Keratinocyte (primary cell): Measurements from ENCODE around the gene PRRT1B. TPM values are rescaled to one million over a fixed set of nuclear protein-coding genes. Genes with fewer than 3 reads are reported as not detected.

ENCODE experiments used
- DNase-seq: peaks from one replicate; pipeline ENCODE4 v3.0.0-alpha.2; 2011; ENCODE audit warnings: low read depth, missing footprints, low spot score
- FAIRE-seq: peaks from 2 replicates; lab custom pipeline; 2011; peaks lifted over from hg19 to GRCh38; lab: Jason Lieb, UNC
- H2AFZ ChIP-seq: 2 replicates; pipeline ENCODE4 v1.6.0; 2012; ENCODE audit warnings: low read length, control low read depth, inconsistent platforms; ENCODE audit not compliant: control insufficient read depth
- H3K27ac ChIP-seq: 2 replicates; pipeline ENCODE4 v1.5.1; 2011; ENCODE audit warnings: low read length; ENCODE audit not compliant: control insufficient read depth, insufficient read depth
- H3K27me3 ChIP-seq: 3 replicates; pipeline ENCODE4 v1.6.0; 2011; ENCODE audit warnings: low read length; ENCODE audit not compliant: control insufficient read depth, insufficient read depth; ENCODE audit errors: extremely low read depth
- H3K36me3 ChIP-seq, 2 experiments: 2 replicates in 1 of 2; 3 replicates in 1 of 2; pipeline ENCODE4 v1.5.1; 2011; ENCODE audit warnings: low read length in 2 of 2, mild to moderate bottlenecking in 1 of 2; ENCODE audit not compliant: control insufficient read depth in 2 of 2, insufficient read depth in 2 of 2; ENCODE audit errors: extremely low read depth in 1 of 2
- H3K4me1 ChIP-seq: 3 replicates; pipeline ENCODE4 v1.5.1; 2011; ENCODE audit warnings: low read length; ENCODE audit not compliant: control insufficient read depth, insufficient read depth; ENCODE audit errors: extremely low read depth
- H3K4me2 ChIP-seq: 3 replicates; pipeline ENCODE4 v1.6.0; 2011; ENCODE audit warnings: low read depth, low read length; ENCODE audit not compliant: control insufficient read depth, insufficient read depth; ENCODE audit errors: extremely low read depth
- H3K4me3 ChIP-seq, 3 experiments: fragments of 200-600 bp in 1 of 3; sonication (generic) in 1 of 3; 2 replicates in 2 of 3; 3 replicates in 1 of 3; pipeline ENCODE4 v1.5.1; 2011 to 2016; ENCODE audit warnings: low read length in 3 of 3, mild to moderate bottlenecking in 3 of 3, control low read depth in 2 of 3, inconsistent platforms in 1 of 3, low read depth in 1 of 3, mixed read lengths in 1 of 3, mixed run types in 1 of 3, moderate library complexity in 1 of 3; ENCODE audit not compliant: control insufficient read depth in 2 of 3, insufficient read depth in 2 of 3; ENCODE audit errors: extremely low read depth in 1 of 3
- H3K79me2 ChIP-seq: 2 replicates; pipeline ENCODE4 v1.6.0; 2012; ENCODE audit warnings: low read length; ENCODE audit not compliant: control insufficient read depth, insufficient read depth
- H3K9ac ChIP-seq: 3 replicates; pipeline ENCODE4 v1.6.0; 2011; ENCODE audit warnings: low read length; ENCODE audit not compliant: control insufficient read depth, insufficient read depth; ENCODE audit errors: extremely low read depth
- H3K9me1 ChIP-seq: 3 replicates; pipeline ENCODE4 v1.6.0; 2011; ENCODE audit warnings: low read length; ENCODE audit not compliant: control insufficient read depth, insufficient read depth; ENCODE audit errors: extremely low read depth
- H3K9me3 ChIP-seq: 2 replicates; pipeline ENCODE4 v1.5.1; 2012; ENCODE audit warnings: low read depth, low read length; ENCODE audit not compliant: control insufficient read depth
- H4K20me1 ChIP-seq: 3 replicates; pipeline ENCODE4 v1.6.0; 2011; ENCODE audit warnings: low read length; ENCODE audit not compliant: control insufficient read depth, insufficient read depth; ENCODE audit errors: extremely low read depth
- EZH2 ChIP-seq: IDR thresholded peaks from one replicate; pipeline ENCODE4 v1.6.1; 2012; ENCODE audit warnings: inconsistent platforms, mild to moderate bottlenecking, low read length, moderate library complexity
- dilution Hi-C: fragments of 300-500 bp; cut with MboI; formaldehyde crosslinking; loops from one replicate; pipeline ENCODE4 v1.7.0; 2020; ENCODE audit warnings: low sequenced_read_pairs; ENCODE audit not compliant: extremely low pct_ligation_motif_present
- polyA plus RNA-seq, 5 experiments: library from polyadenylated mRNA; depleted of rRNA in 3 of 5; stranded (reverse) in 3 of 5; stranded (forward) in 1 of 5; unstranded in 1 of 5; fragments of >200 nt; gene quantifications; 1 replicate in 1 of 5; 2 replicates in 3 of 5; 3 replicates in 1 of 5; pipeline versions ENCODE4 v1.2.1 to v1.2.3, GENCODE V29; 2011 to 2012; ENCODE audit warnings: missing spikeins in 2 of 5, low read depth in 1 of 5, low replicate concordance in 1 of 5
- TF ChIP-seq, protein P1 (sequence below), 3 experiments: IDR thresholded peaks in 1 of 3; conservative IDR thresholded peaks in 1 of 3; optimal IDR thresholded peaks in 1 of 3; 2 replicates in 2 of 3; 3 replicates in 1 of 3; pipeline versions ENCODE3 to v1.5.1; 2011; ENCODE audit warnings: low read length in 3 of 3, mild to moderate bottlenecking in 3 of 3, moderate library complexity in 2 of 3, control low read depth in 1 of 3, inconsistent platforms in 1 of 3; ENCODE audit not compliant: insufficient read depth in 2 of 3; ENCODE audit errors: extremely low read depth in 1 of 3

The PRRT1B gene
- polyA plus RNA-seq, 1 donor (not counting 4 experiments of a cell fraction or from before 2014, with no cell fraction given) = not detected

DNA sequence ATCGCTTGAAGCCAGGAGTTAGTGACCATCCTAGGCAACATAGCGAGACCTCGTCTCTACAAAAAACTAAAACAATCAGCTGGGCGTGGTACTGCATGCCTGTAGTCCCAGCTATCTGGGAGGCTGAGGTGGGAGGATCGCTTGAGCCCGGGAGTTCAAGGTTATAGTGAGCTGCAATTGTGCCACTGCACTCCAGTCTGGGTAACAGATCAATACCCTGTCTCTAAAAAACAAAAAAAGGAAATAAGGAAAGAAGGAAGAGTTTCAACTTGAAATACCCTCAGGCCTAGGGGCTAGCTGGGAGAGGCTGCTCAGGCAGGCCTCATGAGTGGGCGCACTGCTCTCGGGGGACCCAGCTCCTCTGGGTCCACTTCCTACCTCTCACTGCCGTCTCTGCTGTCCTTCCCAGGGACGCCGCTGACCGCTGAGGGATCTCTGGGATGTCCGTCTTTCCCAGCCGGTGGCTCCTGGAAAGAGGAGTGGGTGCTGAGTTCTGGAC lies 56.4 kb downstream of the PRRT1B start:
- Histone ChIP-seq H2AFZ (no peak overlapping the region), H3K27me3 (no peaks in the 10 kb centered on the region), H3K9me1 (no peaks in the 10 kb centered on the region), H3K4me1 (no peaks in the 10 kb centered on the region), H3K4me3 (no peak overlapping the region), H3K9ac (no peak overlapping the region), H3K36me3 (peaks cover 6 to 15% of the 10 kb centered on the region in 2 experiments), H3K4me2 (no peak overlapping the region), H4K20me1 (no peaks in the 10 kb centered on the region), H3K9me3 (no peaks in the 10 kb centered on the region), H3K79me2 (no peaks in the 10 kb centered on the region), H3K27ac (no peak overlapping the region)
- DNase-seq (no peak), FAIRE-seq (no peak)
- no peak for TF ChIP-seq EZH2
- TF ChIP-seq, protein P1, sequence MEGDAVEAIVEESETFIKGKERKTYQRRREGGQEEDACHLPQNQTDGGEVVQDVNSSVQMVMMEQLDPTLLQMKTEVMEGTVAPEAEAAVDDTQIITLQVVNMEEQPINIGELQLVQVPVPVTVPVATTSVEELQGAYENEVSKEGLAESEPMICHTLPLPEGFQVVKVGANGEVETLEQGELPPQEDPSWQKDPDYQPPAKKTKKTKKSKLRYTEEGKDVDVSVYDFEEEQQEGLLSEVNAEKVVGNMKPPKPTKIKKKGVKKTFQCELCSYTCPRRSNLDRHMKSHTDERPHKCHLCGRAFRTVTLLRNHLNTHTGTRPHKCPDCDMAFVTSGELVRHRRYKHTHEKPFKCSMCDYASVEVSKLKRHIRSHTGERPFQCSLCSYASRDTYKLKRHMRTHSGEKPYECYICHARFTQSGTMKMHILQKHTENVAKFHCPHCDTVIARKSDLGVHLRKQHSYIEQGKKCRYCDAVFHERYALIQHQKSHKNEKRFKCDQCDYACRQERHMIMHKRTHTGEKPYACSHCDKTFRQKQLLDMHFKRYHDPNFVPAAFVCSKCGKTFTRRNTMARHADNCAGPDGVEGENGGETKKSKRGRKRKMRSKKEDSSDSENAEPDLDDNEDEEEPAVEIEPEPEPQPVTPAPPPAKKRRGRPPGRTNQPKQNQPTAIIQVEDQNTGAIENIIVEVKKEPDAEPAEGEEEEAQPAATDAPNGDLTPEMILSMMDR (optimal IDR thresholded peaks at IDR 0.05 in 1 of 3, IDR thresholded peaks at IDR 0.05 in 1 of 3, conservative IDR thresholded peaks at IDR 0.05 in 1 of 3; ENCODE audit: extremely low read depth in 1 of 3, insufficient read depth in 2 of 3, low read length in 3 of 3) = no peak
- dilution Hi-C loops = no loop called here

DNA sequence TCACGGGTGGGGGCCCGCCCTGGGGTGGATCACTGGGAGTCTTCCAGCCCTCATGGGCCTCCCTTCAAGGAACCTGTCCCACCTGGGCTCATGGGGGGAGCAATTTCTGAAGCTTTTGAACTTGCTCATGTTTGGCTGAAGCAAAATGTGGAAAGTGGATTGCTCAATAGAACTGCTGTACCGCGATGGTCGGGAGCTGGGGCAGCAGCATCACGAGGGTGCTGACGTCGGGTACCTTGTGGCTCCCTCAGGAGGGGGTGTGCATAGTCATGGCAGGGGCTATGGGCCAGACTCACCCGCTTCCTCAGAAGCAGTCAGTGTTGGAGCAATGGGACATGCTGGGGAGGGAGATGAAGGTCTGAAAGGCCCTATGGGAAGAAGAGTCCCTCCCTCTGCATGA lies 57.9 kb downstream of the PRRT1B start:
- no peak overlapping the region for H3K27ac ChIP-seq
- no peak for FAIRE-seq
- no peaks in the 10 kb centered on the region for H3K9me3 ChIP-seq
- no peak overlapping the region for H3K9ac ChIP-seq
- dilution Hi-C loops = no loop called here
- no peak overlapping the region for H2AFZ ChIP-seq
- TF ChIP-seq, protein P1 (optimal IDR thresholded peaks at IDR 0.05 in 1 of 3, IDR thresholded peaks at IDR 0.05 in 1 of 3, conservative IDR thresholded peaks at IDR 0.05 in 1 of 3; ENCODE audit: extremely low read depth in 1 of 3, insufficient read depth in 2 of 3, low read length in 3 of 3) = no peak
- TF ChIP-seq EZH2 = no peak
- peaks cover 6% of the 10 kb centered on the region for H3K4me1 ChIP-seq
- H3K79me2 ChIP-seq = no peaks in the 10 kb centered on the region
- no peak for DNase-seq
- H3K36me3 ChIP-seq = peaks cover 6 to 10% of the 10 kb centered on the region in 2 experiments
- H3K4me3 ChIP-seq = no peak overlapping the region
- H3K4me2 ChIP-seq = no peak overlapping the region
- H4K20me1 ChIP-seq = no peaks in the 10 kb centered on the region
- no peaks in the 10 kb centered on the region for H3K27me3 ChIP-seq
- no peaks in the 10 kb centered on the region for H3K9me1 ChIP-seq
